GM19035 (cell line): ENCODE data around the gene ABAT.
"Not testable (repeated sequence)": the region's sequence is repeated elsewhere in the genome, so short reads cannot be mapped to it uniquely, and the experiment has no call there.

Experiments used
- ATAC-seq: cut with Tn5 transposase; IDR thresholded peaks from one replicate; pipeline ENCODE4 v1.9.1; 2021; ENCODE audit not compliant: unreplicated experiment

The ABAT gene

DNA sequence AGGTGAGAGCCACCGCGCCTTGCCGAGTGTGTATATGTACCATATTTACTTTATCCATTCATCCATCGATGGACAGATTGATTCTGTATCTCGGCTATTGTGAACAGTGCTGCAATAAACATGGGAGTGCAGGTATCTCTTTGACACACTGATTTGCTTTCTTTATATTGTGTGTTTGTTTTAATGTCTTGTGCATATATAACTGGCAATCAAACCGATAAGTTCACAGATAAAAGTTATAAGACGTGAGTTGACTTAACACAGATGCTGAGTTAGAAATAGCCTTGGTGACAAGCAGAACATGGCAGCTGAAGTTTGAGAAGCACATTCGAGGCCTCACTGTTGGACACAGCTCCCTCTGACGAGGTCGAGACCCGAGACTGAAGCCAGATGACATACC, 99.8 kb downstream of the ABAT start:
- no peak for ATAC-seq

DNA sequence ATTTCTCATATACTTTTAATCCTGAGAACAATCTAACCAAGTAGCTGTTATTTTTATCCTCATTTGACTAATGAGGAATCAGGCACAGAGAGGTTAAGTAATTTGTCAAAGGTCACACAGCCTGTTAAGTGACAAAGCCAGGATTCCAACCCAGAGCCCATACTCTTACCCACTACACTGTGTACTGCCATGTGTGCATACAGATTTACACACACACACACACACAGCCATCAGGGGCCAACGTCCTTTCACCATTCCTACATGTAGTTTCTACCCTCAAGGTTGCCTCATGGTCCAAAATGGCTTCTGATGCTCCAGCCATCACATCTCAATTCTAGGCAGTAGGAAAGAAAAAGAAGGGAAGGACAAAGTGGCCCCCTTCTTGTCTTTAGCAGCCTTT, 100.9 kb downstream of the ABAT start:
- no peak for ATAC-seq

DNA sequence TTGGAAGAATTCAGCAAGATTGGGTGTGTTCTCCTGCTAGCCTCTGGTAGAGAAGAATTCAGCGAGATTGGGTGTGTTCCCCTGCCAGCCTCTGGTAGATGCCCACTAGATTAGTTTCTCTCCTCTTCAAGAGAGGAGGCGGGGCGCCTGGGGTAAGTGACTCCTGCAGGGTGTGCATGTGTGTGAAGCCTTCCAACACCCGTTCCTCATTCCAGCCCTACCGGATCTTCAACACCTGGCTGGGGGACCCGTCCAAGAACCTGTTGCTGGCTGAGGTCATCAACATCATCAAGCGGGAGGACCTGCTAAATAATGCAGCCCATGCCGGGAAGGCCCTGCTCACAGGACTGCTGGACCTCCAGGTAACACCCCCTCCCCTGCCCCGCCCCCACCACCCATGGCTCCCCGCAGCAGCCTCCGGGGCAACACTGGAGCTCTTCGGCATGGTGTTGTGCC, 101.7 kb downstream of the ABAT start:
- no peak for ATAC-seq

DNA sequence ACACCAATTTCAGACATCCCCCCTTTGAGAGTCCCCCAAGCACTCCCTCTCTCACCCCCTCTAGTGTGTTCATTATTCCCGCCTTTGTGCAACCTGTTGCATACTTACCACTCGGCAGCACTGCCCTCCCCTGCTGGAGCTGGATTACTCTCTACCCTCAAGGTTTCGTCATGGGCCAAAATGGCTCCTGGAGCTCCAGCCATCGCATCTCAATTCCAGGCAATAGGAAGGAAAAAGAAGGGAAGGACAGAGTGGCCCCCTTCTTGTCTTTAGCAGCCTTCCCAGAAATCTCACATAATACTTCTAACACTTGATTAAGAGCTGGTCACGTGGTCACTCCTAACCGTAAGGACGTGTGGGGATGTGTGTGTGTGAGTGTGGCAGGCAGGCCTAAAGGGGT, 102.8 kb downstream of the ABAT start:
- ATAC-seq: no peak

DNA sequence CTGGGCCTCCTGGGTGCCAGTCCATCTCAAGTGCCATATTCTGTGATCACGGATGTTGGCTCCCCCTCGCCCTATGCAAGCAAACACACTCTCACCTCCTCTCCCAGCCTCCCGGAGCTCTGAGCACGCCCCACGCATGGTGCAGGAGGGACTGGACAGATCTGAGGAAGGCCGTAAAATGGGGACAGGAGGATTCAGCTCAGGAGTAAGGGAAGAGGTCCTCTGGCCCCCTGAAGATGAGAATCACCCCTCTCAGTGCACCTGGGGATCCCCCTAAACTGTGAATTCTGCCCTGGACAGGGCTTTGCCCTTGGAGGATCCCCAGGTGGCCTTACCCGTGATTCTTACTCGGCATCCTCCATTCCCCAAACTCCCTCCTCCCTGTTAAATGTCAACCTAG, 107.4 kb downstream of the ABAT start:
- ATAC-seq: no peak

DNA sequence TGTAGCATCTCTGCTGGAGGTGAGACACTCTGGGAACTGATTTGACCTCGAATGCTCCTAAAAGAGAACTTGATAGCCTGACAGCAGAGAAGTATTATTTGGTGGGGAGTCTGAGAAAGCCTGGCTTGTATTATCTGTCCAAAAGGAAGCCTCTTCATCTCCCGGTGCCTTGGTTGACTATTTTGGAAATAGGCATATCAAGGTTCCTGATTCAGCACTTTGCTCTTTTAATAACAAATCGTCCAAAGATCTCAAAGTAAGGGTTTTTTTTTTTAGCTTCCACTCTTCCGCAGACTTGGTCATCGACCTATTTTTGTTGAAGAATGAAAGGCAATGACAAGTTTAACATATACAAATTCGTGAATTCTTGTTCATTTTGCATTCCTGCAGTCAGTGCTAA, 108.3 kb downstream of the ABAT start:
- no peak for ATAC-seq

DNA sequence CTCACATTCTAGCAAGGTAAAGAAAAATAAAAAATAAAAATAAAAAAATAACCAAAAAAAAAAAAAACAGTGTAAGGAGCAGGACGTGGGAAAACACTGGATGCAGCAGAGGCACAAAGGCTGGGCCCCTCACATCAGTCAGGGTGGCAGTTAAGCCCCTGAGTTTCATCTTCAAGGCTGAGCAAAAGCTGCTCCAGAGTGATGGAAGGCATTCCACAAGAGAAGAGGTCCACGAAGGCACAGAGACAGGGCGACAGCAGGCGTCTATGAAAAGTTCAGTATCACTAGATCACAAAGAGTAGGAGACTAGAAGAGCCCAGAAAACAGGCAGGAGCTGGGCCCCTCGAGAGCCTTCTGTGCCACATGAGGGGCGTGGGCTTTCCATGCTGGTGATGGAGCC, 111.0 kb downstream of the ABAT start:
- no peak for ATAC-seq

DNA sequence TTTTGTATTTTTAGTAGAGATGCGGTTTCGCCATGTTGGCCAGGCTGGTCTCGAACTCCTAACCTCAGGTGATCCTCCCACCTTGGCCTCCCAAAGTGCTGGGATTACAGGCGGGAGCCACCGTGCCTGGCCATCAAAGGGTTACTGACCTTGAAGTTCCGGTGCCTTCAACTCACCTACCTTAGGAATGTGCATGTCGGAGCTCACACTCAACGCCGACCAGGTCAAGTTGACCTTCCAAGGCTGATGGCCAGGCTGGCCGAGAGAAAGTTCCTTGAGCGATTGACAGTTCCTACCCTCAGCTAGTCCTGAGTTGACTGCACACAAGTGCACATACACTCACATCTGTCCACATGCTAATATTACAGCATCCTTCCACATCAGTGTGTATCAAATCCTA, 111.9 kb downstream of the ABAT start:
- ATAC-seq: not testable (repeated sequence)

DNA sequence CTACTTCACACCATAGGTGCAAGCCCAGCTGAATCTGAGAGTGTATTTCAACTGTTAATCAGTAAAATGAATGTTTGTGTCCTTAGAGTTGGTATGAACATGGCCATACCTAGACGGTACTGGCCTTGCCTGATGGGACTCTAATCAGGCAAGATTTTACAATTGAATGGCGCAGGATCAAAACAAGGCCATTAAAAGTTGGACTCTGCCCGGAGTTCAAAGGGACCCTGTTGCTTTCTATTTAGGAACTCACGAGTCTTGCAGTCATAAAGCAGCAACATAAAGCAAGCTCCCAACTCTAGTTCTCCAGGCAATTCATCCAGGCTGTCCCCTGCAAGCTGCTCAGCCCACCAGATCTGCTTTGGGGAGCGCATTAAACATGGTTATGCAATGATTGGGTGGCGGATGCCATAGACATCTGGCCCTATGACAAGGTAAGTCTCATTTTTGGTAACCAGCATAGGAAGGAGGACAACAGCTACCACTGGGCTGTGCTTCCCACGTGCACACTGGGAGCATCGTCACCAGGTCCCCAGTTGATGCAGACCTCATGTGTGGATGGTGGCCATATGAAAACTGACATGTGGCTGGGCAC, 114.3 kb downstream of the ABAT start:
- ATAC-seq: no peak

DNA sequence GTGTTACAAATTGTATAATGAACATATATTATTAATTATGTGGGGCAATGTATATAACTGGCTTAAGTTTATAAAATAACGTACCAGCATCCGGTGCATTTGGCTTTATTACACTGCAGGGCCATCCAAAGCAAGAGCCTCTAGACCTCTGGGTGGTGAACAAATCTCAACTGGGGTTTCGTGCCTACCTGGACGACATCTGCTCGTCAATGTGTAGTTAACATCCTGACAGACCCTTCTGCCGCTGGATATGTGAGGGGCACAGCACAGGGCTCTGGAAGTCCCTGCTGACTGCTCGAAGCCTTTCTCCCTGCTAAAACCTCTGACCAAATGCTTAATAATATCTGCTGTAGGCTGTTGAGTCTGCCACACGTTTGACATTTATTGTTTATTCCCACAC, 120.7 kb downstream of the ABAT start:
- no peak for ATAC-seq

DNA sequence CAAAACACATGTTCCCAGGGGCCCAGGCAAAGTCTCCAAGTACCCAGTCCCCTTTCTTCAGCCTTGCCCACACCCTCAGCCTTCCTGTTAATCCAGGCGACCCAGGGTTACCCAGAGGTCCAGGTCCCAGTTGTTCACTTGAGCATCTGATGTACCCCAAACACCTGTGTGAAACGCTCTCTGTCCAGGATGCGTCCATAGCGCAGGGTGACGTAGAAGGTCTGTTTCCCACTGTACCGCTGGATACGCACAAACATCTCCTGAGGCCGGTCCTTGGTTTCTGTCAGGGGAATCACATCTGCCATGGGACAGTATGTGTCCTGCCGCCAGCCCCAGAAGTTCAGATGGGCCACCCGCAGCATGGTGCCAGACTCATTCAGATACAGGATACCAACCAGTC, 121.4 kb downstream of the ABAT start:
- no peak for ATAC-seq

DNA sequence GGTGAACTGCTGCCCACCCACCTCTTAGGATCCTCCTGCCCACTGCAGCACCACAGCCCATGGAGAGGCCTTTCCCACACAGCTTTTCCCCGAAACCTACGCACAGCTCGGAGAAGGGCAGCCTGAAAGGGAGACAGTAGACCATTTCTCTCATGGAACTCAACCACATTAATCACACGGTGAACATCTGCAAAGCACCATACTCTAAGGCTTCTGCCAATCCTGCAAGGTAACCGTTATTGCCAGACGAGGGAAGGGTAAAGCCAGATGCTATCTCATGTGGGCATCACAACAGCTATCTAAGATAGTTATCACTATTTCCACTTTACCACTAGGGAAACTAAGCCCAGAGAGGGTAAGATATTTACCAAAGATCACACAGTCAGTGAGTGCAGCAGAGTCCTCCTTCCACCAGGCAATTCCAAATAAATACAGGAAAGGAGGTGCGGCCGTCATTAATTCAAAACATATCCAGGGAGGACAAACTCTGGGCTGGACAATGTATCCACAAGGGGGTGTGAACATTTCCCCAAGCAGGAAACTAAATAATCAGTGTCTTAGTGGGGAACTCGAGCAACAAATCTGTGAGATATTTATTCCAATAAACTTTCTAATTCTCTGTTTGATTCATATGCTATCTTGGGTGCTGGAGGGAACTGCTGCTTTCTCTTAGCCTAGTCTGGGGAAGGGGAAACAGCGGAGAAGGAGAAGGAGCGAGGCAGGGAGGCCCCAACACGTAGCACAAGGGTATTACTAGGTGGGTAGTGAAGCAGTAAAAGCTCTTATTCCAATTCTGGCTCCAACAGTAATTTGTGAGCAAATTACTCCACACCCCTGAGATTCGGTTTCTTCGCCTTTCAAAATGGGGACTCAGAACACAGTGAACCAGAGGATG, 122.3 kb downstream of the ABAT start:
- no peak for ATAC-seq

DNA sequence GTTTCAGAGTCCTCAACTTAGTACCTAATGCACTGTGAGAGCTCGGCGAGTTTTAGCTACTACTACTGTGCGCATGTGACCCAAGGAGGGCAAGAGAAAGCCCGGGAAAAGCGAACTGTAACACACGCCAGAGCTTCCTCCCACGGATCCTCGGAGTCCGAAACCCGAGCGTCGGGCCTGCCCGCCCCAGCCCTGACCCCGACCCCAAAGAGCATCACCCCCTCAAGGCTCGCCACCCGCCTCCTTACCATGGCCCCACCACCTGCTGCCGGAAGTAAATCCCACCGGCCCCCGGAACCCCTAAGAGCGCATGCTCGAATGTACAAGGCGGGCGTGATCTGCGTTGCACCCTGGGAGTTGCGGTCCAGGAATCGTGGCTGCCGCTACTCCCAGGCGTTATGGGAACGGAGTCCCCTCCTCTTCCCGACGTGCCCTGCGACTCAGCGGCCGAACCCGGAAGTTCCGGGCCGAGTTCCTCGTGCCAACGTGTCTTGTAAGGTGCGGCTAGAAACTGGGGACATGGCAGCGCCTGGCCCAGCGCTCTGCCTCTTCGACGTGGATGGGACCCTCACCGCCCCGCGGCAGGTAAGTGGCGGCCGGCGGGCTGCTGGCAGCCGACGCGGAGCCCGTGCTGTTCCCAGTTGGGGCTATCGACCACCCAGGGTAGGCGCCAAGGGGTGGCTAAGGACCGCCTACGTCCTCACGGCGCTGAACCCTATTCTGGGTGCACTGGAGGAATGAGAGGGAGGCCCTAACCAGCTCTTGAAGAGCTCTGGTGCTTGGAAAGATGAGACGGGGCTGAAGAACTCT, 123.2 kb downstream of the ABAT start, which contains the start of the genes PMM2 and TMEM186:
Gene PMM2 (plus strand): TSS at position 476 of the 810 bp plus-strand sequence. CDS start 44 bp downstream, at position 520.
Gene TMEM186 (minus strand): TSS at position 276 of the 810 bp plus-strand sequence. CDS start 25 bp downstream, at position 251.
- peak; percentile 95 for ATAC-seq

DNA sequence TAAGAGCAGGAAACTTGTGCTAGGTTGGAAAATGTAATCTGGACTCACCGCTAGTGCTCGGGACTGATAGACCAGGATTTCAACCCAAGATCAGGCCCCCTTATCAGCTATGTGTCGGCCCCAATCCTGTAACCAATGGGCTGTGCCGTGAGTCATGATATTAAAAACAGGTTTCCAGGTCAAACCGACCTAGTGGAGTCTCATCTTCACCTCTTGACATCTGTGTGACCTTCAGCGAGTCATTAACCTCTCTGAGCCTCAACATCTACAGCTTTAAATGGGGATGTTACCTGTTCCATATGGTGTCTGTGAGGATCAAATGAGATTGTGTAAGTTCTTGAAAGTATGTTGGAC, 123.7 kb downstream of the ABAT start:
- no peak for ATAC-seq

DNA sequence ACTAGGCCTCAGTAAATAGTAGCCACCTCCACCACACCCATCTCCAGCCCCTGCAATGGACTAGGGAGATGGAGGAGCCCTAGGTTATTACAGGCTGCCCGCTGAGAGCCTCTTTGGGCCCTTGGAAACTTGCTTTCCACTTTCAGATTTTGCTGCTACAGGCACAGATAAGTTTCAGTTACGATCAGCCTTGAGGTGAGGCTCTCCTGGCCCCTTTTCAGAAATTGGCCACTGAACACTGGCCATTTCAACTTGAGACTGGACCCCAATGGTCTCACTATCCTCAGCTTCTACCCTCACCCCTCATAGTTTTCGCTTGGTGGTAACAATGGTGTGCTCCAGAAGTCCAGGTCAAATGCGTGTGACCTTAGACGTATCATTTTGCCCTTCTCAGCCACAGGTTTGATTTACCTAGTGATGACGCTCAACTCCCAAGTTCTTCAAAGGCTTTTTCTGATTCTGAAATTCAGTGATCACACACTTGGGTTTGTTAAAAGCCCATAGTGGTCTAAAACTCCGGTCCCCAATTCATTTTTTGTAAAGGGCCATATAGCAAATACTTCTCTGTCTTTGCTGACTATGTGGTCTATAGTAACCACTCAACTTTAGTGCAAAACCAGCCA, 124.2 kb downstream of the ABAT start:
- ATAC-seq: no peak

DNA sequence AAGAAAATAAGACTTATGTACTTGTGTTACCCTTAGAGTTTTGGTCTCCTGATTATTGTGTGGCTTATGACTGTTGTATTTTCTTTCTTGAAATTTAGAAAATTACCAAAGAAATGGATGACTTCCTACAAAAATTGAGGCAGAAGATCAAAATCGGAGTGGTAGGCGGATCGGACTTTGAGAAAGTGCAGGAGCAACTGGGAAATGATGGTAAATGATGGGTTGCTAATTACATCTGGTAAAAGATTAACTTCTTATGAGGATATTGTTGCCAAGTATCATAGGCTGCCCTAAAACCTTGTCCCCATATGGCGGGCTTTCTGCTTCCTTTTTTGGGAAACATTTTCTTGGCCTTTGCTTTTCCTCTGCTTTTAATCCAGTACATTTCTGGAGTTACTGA, 127.3 kb downstream of the ABAT start:
- no peak for ATAC-seq

DNA sequence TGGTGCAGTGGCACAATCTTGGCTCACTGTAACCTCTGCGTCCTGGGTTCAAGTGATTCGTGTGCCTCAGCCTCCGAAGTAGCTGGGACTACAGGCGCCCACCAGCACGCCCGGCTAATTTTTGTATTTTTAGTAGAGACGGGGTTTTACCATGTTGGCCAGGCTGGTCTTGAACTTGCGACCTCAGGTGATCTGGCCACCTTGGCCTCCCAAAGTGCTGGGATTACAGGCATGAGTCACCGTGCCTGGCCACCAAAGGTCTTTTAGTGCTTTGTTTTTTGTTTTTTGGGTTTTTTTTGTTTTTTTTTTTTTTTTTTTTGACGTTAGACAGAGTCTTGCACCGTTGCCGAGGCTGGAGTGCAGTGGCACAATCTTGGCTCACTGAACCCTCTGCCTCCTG, 129.3 kb downstream of the ABAT start:
- ATAC-seq: not testable (repeated sequence)

DNA sequence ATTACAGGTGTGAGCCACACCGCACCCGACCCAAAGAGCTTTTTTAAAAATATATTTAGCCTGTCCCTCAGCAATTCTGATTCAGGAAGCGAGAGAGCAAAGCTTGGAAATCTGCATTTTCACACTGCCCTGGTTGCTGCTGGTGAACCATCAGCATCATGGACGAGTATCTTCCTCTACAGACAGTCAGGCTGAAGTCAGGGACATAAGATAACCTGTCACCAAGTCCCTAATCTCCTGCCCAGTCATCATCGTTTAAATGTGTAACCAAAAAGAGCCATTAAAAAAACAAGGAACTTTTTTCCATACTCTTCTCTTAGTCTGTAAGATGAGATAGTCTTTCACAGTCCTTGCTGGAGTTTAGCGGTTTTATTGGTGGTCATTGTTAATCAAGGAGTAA, 129.9 kb downstream of the ABAT start:
- ATAC-seq: no peak

DNA sequence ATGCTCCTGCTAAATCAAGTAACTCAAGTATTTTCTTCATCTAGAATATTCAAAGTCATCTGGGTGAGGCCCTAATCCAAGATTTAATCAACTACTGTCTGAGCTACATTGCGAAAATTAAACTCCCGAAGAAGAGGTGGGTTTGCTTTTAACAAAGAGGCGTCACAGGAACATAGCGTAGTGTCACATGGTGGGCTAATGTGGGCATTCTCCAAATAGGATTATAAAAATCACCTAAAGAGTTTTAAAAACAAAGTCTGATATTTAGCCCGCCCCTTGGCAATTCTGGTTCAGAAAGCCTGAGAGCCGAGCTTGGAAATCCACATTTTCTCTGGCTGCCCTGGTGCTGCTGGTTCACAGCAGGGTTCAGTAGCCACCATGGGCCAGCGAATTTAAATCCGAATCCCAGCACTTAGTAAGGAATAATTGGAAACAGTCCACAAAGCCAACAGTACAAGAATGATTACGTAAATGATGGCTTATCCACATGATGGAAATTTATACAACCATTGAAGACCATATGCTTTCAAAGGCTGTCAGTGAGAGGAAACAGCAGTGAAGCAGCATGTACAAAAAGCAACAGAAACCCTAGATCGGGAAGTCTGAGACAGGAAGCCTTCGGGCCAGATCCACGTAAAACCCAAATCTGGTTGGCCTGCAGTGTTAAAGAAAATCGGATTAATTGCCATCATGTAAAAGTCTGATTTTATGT, 132.0 kb downstream of the ABAT start:
- ATAC-seq: no peak

DNA sequence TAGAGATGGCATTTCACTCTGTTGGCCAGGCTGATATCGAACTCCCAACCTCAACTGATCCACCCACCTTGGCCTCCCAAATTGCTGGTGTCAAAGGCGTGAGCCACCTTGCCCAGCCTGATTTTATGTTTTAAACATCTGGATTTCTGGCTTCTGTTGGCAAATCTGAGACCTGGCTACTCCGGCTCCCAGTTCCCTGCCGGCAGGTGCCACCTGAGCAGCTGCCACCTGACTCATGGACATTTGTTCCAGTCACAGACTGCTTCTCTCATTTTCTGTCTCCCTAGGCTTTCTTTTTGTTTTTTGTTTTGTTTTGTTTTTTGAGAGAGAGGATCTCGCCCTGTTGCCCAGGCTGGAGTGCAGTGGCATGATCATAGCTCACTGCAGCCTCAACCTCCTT, 132.8 kb downstream of the ABAT start:
- ATAC-seq: no peak
